Activated naive CD8-positive, alpha-beta T cell treated with anti-CD3 and anti-CD28 coated beads, Interleukin-2, amount 50 U/mL, for 16 hours (primary cell): ENCODE data around the gene PALD1.
"Not testable (repeated sequence)": the region's sequence is repeated elsewhere in the genome, so short reads cannot be mapped to it uniquely, and the experiment has no call there.

Experiments
- DNase-seq: peaks from one replicate; pipeline ENCODE4 v3.0.0-alpha.2; 2020; ENCODE audit warnings: low read depth, low spot score

PALD1 gene

DNA sequence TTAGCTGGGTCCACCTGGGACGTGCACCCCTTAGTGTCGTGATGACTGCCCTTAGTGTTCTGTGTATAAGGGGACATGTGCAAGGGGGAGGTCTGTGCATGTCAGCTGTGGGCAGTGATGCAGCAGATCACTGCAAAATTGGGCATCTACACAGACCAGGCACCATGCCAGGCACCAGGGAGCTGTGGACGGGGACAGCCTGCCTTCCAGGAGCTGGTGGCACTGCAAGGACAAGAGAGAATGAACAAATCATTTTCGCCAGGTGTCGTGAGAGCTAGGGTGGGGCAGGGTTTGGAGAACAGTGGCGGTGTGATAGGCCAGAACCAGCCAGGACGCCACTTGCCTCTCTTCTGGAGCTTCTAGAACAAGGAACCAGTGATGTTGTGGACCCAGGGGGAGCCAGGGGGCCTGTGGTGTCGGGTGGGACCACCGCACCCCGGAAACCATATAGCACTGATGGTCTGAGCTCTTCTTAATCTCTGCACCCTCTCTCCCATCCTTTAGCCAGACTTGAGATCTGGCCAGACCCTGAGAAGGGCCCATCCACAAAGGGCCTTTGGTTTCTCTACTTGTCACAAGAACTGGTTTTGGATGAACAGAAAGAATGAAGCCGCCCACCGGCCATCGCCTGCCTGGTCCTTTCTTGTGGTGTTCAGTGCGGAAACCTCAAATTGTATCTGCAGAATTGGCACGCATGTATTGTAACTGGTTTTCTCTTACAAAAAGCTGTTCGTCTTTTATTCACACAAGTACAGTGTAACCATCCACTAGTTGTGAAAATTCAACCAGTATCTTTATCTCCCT is 93.3 kb downstream of the PALD1 start:
- no peak for DNase-seq

DNA sequence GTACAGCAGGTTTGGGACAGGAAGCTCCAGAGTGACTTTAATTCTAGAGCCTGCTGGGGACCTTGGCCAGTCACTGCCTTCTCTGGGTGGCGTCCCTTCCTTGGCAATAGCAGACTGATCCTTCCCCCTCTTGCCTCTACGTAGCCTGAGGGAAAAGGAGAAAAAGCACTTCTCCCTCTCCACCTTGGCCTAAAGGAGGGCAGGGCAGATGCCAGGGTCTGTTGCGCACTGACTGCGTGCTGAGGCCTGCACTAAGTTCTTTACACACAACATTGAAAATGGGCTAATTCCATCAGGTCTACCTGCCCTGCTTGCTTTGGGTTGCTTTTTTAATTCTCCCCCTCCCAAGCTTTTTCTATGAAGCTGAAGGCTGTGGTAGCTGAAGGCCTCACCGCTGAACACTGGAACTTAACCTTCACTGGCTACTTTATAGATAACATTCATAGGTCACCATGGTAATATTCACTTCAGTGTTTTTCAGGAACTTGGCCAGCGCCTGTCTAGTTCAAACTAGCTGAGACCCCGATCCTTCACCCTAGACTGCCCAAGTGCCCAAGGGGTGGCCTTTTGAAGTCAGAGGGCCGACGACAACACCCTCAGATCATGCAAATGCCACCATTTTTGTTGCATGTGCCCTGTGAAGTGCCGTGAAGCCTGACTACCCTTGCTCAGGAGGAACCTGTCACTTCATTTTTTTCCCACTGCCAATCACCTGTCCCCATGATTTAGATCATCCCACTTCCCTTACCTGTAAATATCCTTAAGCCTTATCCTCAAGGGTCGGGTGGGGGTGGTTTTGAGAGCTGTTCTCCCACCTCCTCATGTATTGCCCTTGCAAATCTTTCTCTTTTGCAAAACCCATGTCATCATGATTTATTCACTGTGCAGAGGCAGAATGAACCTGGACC is 95.3 kb downstream of the PALD1 start:
- no peak for DNase-seq

DNA sequence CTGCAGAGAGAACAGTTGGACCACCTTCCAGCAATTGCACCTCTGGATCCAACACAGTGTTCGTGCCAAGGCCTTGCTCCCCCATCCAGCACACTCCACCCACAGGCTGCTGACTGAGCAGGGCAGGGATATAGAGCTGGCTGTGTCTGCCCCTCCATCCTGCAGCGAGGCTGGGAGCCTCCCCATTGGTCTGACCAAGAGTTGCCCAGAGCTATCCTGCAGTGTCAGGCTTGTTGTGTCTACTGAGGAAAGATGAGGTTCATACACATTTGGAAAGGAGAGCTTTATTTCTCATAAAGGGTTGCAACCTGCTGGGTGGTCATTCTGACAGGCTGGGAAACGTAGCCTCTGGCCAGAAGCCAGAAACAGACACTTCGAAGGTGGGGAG is 96.9 kb downstream of the PALD1 start:
- DNase-seq: no peak

DNA sequence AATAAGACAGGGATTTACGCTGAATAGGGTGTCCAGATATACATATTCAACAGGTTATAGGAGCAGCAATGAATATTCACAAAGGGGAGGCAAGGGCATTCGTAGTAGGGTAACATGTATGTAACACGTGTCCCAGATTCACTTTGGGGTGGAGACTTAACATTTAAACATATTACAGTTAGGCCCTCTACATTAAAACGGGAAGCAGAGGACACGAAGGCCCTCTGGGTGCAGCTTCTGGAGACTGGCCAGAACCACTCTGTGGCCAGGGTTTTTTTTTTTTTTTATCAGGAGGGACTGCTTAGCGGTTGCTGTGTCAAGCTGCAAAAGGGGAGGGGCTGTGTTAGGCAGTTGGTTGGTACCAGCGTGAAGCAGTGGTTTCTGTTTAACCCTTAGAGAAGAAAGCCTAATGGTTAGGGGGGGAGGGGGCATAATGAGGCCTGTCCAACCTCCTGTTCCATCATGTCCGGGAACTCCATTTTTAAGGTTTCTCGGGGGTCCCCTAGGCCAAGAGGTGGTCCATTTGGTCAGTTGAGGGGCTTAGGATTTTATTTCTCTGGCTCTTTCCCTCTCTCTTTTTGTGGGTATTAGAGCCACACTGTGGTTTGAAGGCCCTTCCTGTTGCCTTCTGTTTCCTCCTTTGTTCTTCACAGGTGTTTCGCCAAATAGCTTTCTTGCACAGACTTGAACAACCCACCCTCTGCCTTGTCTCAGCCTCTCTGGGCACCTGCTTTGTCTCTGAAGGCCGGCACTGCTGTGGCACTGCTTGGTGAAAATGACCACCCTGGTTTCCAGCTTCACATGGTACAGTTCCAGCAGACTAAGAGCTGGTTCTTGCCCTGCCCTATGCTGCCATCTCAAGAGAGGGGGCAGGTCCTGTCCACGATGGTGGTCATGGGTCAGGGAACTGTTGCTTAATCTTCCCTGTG is 97.6 kb downstream of the PALD1 start:
- no peak for DNase-seq

DNA sequence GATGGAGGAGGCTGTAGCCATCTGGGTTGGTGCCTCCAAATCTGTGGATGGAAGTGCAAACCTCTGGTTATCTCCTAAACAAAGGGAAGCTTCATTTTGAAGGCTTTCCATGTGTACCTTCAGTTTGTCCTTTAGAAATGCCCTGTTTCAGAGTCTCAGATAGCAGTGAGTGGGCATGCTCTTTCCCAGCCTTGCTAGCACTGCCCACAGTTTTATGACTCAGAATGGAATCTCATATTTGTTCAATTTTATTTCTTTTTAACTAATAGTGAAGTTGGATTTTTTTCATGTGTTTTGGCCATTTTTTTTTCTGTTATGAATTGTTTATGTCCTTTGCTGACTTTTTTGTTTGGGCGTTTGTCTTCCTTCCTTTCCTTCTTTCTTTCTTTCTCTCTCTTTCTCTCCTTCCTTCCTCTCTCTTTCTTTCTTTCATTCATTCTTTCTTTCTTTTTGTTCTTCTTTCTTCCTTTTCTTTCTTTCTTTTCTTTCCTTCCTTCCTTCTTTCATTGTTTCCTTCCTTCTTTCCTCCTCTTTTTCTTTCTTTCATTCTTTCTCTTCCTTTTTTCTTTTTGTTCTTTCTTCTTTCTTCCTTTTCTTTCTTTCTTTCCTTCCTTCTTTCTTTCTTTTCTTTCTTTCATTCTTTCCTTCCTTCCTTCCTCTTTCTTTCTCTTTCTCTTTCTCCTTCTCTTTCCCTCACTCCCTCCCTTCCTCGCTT is 98.4 kb downstream of the PALD1 start:
- DNase-seq: no peak

DNA sequence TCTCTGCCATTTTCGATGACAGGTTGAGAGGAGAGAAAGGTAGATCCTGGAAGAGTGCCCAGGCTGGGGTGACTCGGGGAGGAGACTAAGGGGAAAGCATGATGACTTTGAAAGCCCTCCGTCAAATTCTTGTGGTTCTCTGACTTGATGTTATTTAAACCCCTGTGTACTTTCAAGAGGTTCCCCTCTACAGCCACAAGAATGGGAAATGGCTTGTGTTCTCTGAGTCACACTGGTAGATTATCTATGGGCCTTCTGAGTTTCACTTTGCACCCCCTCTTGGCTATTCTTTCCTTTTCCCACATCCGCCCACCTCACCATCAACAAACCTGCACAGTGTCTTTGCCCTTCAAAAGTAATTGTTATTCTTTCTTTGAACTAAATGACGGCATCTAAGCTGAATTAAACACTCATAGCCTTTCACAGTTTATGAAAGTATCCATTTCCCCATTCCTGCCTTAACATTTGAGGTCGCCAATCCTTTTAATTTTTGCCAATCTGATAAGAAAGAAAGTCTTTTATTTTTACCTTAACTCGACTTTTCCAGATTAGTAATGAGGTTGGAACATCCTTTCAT is 99.9 kb downstream of the PALD1 start:
- peak; percentile 40 for DNase-seq

- DNase-seq: no peak
These were observed 100.9 kb downstream of the PALD1 start for GRCh38 chr10:70579234-70580002.

DNA sequence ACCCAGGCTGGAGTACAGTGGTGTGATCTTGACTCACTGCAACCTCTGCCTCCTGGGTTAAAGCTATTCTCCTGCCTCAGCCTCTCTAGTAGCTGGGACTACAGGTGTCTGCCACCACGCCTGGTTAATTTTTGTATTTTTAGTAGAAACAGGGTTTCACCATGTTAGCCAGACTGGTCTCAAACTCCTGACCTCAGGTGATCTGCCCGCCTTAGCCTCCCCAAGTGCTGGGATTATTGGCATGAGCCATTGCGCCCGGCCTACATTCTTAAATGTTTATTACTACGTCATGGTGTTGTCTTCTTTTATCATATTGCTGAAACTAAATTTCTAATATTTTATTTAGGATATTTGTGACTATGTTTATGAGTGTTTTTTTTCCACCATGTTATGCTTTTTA is 102.6 kb downstream of the PALD1 start:
- not testable (repeated sequence) for DNase-seq

DNA sequence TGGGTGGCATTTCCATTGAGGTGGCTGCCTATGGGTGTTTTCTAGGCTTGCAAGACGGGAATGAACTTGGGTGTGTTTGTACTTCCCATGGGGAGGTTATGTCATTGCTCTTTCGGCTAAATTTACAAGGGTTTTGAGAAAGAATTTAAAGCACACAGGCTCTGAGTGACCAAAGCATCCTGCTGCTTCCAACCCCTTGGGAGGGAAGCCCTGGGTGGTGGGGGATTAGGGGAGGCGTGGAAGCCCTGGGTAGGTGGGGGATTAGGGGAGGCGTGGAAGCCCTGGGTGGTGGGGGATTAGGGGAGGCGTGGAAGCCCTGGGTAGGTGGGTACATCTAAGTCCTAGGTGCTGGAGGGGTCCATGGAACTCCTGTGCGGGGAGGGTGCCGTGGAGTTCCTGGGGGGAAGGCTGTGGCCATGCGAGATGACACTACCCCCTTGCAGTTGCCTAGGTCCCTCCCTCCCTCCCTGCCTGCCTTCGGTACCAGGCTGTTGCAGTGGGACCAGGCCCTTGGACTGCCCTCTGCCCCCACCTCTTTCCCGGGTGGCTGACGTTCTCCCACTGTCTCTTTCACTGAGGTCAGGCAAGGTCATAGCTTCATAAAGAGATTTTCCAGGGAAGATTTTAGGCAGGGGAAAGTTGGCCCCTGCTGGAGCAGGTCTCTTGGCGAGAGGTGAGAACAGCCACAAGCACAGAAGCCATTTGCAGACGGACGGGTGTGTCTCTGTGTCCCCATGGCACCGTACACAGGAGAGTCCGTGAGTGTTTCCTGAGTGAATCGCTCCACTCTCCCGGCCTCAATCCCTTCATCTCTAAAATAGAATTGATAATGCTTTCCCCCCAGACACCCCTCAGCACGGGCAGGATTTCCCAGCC is 104.5 kb downstream of the PALD1 start:
- no peak for DNase-seq

- DNase-seq: no peak
These were observed 105.1 kb downstream of the PALD1 start for GRCh38 chr10:70583669-70584037.

- no peak for DNase-seq
These were observed 105.8 kb downstream of the PALD1 start for GRCh38 chr10:70584366-70584765.

- no peak for DNase-seq
These were observed 106.5 kb downstream of the PALD1 start for GRCh38 chr10:70584909-70585544.

DNA sequence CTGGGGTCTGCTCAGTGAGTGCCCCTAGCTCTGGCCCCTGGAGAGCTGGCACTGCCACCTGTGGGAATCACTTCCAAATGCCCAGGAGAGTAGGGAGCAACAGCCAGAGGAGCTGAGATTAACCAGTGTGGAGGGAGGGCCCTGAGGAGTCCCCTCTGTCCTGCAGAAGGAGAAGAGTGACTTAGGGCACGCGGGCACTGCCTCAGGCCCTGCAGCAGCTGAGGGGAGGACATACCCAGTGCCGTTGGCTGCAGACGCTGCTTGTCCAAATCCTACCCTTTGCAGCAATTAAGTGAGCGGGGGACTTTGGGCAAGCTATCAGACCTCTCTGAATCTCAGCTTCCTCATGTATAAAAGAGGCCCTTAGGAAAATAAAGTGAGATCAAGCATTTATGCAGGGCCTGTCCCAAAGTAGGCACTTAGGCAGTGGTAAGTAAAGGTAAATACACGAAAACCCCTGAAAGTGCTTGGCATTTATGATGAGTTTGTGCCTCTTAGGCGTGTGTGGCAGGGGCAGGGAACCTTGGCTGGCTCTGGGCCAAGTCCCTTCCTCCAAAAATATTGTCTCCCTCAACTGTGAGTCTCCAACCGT is 107.1 kb downstream of the PALD1 start:
- DNase-seq: no peak

DNA sequence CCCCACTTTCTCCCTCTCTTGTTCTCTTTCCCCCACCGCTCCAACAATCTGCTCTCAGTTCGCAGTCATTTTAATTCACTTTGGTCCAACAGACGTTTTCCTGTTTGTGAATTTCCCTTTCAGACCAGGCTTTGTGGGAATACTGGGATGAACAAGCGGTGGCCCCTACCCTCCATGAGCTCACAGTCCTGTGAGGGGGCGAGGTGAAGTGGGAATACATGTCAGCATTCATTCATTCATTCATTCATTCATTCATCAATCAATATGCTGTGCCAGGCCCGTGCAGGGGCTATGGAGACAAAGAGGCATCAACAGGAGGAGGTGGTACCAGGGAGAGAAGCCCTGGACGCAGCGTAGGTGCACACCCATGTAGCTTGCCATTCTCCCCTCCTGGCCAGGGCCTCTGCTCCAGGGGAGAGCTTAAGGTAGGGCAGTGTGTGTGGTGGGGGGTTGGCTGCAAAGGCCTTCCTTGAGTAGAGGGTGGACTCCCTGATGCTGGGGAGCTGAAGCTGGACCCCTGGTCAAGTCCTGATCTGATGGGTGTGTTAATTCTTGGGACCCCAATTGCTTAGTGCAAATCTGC is 107.9 kb downstream of the PALD1 start:
- DNase-seq: no peak

- DNase-seq: no peak
These were observed 108.6 kb downstream of the PALD1 start for GRCh38 chr10:70587045-70587658.

DNA sequence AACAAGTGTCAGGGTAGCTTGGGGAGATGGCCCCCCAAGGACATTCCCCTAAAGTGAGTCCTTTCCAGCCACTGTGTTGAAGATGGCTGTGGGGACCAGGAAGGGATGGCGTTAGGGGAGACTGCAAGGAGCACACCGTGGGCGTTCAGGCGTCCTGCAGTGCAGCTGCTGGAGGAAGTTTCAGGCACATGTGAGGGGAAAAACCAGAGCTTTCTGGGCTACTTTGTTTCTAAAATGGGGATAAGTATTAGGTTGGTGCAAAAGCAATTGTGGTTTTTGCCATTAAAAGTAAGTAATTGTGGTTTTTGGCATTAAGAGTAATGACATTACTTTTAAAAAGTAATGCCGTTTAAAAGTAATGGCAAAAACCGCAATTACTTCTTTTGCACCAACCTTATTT is 109.7 kb downstream of the PALD1 start:
- no peak for DNase-seq

DNA sequence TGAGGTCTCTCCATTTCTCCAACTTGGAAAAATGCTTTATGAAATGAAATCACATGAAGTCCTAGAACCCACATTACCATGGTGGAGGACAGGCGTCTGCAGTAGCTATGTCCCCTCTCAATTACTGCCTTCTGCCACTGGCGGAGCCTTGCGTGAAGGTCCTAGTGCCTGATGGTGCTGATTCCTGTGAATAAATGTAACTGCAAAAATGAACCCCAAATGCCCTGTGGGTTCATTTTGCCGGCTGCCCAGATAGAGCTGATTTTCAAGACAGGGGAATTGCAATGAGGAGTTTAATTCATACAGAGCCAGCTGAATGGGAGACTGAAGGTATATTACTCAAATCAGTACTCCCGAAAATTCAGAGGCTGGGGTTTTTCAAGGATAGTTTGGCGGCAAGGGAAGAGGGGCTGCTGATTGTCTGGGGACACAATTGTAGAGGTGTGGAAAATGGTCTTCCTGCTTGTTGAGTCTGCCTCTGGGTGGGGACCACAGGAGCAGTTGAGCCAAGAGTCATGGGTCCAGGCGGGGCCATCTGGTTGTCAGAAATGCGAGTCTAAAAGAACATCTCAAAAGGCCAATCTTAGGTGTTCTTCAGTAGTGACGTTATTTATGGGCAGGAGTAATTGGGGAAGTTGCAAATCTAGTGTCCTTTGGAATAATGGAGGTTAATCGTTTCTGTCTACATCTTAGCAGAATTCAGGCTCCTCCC is 110.4 kb downstream of the PALD1 start:
- no peak for DNase-seq
